Stimulated activated CD8-positive, alpha-beta memory T cell treated with anti-CD3 and anti-CD28 coated beads, Interleukin-4, amount 100 ng/mL, for 48 hours (primary cell): ENCODE data around the gene STAT3.
"Not testable (repeated sequence)": the region's sequence is repeated elsewhere in the genome, so short reads cannot be mapped to it uniquely, and the experiment has no call there.

Experiments
- DNase-seq: peaks from one replicate; pipeline ENCODE4 v3.0.0-alpha.2; 2020

Gene STAT3

DNA sequence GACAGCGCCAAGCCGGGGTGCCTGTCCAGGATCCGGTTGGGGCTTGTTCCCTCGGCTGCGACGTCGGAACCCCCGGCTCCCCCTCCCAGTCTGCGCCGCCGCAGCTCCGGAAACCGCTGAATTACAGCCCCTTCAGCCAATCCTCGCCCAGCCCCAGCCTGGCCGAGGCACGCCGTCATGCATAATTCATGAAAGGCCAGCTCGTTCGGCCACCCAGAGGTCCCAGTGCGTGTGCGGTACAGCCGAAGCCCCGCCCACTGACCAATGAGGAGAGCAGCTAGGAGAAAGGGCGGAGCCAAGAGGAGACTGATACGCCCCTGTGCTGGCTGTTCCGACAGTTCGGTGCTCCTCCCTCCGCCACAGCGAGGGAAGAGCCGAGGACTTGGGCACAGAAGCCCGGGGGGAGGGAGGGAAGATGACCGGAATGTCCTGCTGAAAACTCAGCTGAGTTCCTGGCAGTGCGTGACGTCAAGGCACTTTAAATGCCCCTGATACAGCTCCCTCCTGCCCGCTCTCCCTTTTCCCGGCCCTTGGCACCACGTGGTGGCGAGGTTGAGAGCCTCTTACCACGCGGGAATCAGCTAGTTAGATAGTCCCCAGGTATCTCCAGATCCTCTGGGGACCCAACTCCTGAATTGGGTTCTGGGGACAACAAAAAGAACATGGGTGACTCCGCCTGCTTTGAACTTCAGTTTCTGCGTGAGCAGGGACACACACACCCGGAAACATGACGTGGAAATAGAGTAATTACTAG, at the start of gene STAT3:
TSS of gene STAT3 (minus strand) at position 62 of the 754 bp plus-strand sequence. CDS start 39,926 bp downstream, outside the sequence.
- DNase-seq = peak; percentile 100

DNA sequence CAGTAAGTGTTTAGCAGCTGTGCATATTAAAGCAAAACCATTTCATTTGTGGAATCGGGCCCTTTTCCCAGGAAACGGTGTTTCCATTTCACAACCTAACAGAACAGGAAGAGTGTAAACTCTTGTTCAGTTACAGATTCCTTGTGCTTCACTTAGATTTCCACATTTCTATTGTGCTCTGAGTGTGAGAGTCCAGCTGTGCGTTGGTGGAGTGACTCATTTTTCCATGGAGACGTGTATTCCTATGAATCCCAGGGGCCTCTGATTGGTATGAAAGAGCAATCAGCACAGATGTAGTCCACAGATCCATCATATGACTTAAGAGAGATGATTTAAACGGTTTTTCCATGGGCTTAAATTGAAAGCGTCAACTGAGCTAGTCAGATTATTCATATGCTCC, 48.1 kb upstream of the STAT3 start:
- DNase-seq = no peak

DNA sequence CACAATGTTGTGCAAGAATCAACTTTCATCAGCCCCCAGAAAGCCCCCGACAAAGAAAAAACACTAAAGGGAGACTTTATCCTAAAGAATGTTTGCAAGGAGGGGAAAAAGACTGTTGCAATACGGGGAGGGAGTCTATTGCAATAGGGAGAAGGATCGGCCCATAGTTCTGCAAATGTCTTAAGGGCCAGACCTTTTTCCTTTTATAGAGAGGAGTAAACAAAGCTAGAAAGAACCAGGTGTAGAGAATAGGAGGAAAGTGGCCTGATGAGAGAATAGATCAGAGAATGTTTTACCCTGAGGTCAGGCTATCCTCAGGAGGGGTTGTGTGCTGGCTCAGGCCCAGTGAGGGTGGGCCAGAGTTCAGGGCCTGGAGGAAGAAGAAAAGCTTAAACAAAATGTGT, 43.5 kb upstream of the STAT3 start:
- DNase-seq = no peak

DNA sequence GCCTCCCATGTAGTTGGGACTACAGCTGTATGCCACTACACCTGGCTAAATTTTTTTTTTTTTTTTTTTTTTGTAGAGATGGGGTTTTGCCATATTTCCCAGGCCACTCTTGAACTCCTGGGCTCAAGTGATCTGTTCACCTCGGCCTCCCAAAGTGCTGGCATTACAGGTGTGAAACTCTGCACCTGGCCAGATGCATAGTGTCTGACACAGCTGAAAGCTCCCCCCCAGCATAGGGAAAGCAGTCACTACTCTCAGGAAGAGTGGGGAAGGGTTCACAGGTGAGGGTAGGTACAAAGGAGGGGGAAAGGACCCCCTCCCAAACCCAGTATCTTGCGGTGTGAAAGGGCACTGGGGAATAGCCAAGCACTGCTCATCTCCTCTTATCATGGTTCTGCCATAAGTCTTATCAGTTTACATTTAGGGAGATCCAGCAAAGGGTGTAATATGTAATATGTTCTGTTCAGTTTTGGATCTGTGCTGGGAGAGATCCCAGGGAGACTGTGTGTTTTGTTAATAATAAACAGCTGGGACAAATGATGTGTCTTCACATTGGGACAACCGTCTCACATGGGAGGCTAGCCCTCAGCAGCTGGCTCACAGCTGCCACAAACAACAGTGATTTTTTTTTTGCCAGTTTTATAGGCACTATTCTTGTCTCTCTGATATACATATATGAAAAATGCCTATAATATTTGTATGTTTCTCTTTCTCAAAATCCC, 41.6 kb upstream of the STAT3 start:
- no peak for DNase-seq

DNA sequence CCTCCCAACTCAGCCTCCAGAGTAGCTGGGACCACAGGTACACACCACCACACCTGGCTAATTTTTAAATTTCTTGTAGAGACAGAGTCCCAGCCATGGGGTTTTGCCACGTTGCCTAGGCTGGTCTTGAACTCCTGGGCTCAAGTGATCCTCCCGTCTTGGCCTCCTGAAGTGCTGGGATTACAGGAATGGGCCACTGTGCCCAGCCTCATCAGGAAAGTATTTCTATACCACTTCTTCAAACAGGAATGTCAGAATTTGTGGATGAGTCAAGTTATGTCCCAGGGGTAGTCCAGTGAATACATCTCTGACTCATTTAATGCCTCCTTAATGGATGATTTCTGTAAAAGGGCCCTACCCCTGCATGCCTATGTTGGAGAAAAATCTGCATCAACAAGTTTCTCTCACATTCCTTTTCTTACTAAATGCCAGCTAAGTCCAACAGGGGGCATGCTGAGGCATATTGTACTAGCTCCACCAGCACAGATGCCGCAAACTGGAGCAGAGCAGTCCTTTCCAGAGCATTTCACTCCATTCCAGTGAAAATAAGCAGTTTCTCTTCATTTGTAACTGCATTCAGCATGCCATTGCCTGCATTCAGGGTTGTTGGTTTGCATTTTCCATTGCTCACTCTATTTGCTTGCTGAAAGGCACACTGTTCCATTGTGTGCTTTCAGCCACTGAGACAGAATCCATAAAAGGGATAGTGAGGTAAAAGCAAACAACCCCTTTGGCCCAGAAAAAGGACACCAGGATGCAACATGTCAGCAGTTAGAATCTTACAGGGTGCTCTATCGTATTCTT, 40.1 kb upstream of the STAT3 start:
- peak; percentile 44 for DNase-seq

DNA sequence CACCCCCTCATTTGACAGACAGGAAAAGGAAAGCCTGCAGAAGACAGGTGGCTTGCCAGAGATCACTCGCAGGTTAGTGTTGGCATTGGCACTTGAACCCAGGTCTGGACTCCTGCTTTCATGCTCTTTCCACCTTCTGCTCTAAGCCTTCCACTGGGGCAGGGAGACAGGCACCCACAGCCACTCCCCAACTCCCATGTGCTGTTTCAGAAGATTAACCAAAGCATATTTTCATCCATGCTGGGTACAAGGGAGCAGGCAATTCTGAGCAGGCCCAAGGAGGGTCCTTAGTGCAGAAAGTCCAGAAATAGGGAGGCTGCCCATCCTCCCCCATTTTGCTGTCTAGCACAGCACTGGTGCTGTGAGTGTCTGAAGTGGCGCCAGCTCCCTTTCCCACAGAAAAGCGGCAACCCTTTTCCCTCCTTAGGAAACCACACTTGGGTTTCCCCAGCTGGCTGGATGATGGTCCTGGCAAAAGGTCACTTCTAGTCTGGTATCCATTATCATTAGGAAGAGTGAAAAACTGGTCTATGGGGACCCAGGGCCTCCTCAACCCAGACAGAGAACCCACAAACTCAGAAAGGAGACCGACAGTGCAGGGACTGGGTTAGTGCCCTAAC, 36.9 kb upstream of the STAT3 start:
- DNase-seq = no peak

DNA sequence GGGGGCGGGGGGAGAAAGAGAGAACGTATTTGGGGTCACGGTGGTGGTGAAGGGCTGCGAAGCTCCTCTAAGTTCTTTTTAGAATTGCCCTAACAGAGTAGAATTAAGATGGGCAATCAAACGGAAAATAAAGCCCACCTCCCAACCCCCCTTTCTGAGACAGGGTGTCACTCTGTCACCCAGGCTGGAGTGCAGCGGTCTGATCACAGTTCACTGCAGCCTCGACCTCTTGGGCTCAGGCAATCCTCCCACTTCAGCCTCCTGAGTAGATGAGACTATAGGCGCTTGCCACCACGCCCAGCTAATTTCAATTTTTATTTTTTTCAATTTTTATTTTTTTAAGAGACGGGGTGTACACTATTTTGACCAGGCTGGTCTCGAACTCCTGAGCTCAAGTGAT, 35.5 kb upstream of the STAT3 start:
- no peak for DNase-seq

DNA sequence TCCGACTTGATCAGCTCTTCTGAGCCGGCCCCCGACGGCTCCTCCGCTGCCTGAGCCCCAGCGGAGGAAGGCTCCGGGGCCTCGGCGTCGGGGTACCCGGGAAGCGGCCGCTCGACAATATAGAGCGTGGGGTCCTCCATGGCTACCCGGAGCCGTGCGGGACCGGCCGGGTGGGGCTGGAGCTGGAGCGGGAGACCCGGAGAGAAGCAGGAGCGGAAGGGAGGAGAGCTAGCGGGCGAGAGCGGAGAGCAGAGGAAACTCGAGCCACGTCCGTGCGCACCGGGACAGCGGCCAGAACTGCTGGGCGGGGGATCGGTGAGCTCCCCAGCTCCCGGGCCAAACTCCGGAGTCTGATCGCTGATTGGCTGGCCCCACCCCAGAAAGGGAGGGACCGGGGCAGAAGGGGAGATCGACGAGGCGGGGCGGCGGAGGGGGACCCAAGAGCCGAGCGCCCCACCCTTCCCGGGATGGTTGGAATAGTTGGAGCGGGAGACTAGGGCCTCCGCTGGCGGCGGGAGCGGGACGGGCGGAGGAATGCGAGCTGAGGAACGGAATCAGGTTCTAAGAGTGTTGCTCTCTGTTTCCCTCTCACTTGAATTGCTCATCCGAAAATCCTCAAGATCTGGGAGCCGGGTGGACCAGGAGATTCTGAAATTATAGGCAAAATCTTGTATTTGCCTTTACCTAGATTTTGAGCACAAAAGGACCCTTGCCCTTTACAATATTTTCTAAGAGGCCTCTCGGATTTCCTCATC, 34.9 kb upstream of the STAT3 start, which contains the start of gene CAVIN1:
TSS of gene CAVIN1 (minus strand) at position 299 of the 755 bp plus-strand sequence. CDS start at position 140, 159 bp downstream.
- peak; percentile 66 for DNase-seq

DNA sequence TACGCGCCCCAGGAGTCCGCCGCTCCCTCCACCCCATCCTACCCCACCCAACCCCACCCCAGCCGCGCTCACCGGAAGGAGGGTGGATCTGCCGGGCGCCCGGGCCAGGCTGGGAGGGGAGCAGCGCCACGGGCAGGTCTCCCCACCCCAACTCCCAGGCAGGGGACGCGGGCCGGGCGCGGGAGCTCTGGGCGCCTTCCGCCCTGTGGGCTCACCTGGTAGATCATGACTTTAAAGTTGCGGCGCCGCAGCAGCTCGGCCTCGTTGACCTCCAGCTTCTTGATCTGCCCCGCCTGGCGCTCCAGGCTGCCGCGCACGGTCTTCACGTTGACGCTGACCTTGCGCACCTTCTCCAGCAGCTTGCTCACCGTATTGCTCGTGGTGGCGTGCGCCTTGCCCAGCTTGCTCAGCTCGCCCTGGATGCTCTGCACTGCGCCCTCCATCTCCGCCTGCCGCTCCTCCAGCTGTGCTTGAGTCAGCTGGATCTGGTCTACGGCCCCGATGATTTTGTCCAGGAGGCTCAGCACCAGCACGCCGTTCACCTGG, 34.2 kb upstream of the STAT3 start:
- peak; percentile 53 for DNase-seq

DNA sequence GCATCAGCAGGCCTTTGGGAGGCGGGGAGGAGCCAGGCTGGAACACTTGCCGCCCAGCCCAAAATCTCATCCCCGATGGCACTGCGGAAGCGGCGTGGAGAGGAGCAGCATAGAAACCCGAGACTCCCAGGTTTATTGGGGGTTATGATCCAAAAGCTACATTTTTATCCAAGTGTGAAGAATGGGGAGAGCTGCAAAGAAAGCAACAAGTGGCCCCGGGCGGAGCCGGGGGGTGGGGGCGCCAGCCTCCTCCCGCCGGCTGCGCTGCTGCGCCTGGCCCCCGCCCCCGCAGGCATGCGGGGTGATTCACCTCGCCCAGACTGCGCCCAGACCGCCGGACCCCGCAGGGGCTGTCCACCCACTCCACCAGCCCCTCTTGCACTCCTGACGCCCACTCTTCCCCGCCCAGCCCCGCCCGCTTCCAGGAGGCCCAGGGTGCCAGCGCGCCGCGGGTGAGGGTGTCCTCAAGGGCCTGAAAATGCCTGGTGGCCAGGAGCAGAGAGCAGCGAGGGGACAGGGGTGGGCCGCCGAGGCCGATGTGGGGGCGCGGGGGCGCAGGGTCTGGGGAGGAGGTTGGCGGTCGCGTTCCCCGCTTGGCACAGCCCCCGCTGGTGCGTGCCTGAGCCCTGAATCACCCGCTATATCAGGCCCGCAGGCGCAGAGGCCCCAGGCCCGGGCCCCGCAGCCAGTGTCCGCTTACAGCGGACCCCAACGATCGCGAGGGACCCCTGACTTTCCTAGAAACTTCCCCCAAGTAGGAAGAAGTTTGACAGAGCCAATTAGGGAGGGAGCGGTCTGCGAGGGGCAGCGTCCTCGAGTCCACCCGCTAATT, 33.5 kb upstream of the STAT3 start:
- no peak for DNase-seq

DNA sequence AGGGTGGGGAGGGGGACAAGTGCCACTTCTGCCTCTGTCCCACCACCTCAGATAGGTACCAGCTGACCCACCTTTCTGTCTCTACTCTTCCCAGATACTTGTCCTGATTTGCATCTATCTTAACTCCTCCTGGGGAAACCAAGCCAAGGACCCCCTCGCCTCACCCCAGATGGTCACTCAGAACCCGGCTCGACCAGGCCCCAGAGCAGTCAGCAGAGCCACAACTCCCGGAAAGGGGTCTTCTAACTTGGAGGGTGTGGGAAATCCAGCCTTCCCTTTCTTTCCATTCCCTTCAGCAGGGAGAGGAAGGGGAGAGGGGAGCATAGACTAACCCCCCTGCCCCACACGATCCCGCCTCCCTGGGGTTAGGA, 32.9 kb upstream of the STAT3 start:
- DNase-seq = no peak

DNA sequence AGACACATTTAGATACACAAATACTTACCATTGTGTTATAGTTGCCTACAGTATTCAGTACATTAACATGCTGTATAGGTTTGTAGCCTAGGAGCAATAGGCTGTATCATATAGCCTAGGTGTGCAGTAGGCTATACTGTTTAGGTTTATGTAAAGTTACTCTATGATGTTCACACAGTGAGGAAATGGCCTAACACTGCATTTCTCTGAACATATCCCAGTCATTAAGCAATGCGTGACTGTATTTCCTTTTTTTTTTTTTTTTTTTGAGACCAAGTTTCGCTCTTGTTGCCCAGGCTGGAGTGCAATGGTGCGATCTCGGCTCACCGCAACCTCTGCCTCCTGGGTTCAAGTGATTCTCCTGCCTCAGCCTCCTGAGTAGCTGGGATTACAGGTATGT, 29.7 kb upstream of the STAT3 start:
- not testable (repeated sequence) for DNase-seq

DNA sequence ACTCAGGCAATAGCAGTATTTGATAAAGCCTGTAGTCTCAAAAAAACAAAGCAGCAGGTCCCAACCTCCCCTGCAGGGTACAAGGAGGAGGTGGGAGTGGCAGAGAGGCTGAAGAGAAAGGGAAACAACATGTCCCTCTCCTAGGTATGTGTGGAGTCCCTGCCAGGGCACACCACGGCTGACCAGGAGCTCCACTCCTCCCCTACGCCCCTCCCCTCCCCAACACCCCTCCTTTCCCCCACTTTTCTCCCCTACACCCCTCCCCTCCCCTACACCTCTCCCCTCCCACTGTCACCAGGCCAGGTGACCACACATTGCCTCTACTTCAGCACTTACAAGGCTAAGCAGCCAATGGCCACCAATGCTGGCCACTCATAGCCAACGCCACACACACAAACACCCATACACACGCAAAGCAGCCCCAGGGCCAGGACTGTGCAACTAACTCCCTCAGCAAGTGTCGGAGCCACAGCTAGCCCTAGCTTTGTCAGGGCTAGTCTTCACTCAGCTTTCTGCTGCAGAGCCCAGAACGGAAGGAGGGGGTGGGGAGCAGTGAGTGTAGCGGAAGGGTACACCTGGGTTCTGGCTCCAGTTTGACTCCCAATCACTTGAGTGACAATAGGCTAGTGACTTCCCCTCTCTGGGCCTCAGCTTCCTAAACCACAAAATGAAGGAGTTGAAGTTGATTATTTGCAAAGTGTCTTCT, 26.6 kb upstream of the STAT3 start:
- DNase-seq = peak; percentile 61

DNA sequence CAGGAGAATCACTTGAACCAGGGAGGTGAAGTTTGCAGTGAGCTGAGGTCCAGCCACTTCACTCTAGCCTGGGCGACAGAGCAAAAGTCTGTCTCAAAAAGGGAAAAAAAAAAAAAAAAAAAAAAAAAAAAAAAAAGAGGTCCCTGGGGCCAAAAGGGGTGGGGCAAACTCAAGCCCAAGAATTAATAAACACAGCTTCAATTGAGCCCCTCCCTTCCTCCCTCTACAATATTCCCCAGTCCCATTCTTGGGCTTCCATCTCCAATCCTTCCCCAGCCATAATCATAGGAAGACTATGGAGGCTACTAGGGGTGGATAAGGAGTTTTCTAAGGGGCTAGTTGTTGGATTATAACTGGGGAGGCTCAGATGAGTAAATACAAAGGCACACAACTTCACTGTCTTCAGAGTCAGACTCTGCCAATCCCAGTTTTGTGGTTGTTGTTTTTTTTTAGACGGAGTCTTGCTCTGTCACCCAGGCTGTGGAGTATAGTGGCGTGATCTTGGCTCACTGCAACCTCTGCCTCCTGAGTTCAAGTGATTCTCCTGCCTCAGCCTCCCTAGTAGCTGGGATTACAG, 25.3 kb upstream of the STAT3 start:
- no peak for DNase-seq

DNA sequence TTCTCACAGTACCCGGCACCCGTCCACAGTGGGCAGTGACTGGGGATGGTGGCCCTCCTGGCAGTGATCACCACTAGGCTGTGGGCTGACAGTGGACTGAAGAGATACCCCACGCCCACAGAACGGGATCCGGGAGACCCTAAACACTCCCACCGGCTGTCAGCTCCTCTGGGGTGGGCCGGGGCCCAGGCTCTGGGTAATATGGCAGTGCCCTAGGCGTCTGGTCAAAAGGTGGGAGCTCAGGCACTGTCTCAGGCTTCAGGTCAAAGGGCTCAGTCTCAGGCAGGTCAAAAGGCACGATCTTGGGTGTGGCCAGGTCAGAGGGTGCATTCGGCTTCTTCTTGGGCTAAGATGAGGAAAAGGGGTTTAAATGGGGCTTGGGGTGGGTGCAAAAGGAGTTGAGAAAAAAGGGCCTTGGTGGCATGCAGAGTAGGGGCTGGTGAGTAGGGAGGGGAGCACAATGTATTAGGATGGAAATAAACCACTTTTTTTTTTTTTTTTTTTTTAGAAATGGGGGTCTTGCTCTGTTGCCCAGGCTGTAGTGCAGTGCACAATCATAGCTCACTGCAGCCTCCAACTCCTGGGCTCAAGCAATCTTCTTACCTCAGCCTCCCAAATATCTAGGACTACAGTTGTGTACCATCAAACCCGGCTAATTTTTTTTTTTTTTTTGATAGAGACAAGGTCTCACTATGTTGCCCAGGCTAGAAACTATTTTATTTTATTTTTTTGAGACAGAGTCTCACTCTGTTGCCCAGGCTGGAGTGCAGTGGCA, 23.9 kb upstream of the STAT3 start:
- no peak for DNase-seq

DNA sequence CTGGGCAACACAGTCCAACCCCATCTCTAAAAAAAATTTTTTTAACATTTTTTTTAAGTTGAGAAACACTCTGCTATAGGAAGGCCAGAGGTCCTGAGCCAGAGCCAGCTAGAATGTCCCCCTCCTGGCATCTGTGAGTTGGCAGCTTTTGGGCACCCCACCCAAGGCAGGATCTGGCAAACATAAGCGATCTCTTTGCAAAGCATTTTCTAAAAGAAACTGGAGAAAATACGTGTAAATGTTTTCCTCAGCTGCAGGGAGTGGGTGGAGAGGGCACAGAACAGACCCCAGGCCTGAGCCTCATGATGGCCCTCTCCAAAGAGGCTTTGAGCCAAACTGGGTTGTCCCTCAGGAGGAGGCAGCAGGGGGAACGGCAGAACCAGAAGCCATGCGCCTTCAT, 23.1 kb upstream of the STAT3 start:
- DNase-seq = no peak

DNA sequence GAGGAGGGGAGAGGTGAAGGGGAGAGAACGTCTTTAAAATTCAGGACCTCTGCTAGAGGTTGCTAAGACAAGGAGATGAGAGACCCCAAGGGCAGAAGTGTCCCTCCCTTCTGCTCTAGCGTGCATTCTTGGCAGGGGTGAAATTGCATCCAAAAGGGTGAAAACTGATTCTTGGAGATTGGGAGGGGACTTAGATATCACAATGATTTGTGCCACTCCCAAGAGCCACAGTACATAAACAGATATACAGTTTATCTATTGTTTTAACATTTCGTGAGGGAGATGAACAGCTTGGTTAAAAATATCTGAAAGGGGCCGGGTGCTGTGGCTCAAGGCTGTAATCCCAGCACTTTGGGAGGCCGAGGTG, 22.1 kb upstream of the STAT3 start:
- DNase-seq = no peak

DNA sequence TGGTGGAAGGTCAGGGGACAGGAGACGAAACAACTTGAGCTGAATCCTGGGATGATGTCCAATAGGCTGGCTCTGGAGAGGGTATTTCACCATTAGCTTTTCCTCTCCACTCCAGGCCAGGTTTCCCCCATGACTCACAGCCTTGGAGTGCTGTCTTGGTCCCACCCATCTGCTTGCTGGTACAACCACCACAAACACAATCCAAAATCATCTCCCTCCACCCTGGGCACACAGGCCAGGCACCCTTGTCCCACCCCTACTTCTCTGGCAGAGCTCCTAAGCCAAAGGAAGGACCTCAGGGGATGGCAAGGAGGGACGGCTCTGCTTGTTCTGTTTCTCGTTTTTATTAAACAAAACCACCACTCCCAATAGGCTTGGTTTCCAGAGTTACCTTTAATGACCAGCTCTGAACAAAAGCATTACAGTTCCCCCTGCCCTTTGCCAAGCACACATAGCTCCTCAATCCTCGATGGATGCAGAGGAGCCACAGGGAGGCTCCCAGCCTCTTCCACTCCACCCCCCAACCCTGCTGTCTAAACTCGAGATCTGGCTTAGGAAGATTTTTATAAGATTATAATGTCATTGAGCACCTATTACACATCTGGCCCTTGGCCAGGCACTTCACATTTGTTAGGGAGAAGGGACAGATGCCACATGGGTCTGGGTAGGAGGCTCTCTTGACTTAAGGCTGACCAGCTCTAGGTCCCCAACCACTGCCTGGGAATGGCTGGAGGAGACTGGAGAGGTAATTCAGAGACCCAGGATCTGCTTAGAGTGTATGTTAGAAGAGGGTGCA, 21.5 kb upstream of the STAT3 start:
- no peak for DNase-seq
